SKM-1 (cell line): Measurements from ENCODE around the gene ZSCAN20.

Experiments used
- DNase-seq: peaks from one replicate; lab custom pipeline; 2025; ENCODE audit not compliant: unreplicated experiment; lab: John Stamatoyannopoulos, UW

ZSCAN20 gene

DNA sequence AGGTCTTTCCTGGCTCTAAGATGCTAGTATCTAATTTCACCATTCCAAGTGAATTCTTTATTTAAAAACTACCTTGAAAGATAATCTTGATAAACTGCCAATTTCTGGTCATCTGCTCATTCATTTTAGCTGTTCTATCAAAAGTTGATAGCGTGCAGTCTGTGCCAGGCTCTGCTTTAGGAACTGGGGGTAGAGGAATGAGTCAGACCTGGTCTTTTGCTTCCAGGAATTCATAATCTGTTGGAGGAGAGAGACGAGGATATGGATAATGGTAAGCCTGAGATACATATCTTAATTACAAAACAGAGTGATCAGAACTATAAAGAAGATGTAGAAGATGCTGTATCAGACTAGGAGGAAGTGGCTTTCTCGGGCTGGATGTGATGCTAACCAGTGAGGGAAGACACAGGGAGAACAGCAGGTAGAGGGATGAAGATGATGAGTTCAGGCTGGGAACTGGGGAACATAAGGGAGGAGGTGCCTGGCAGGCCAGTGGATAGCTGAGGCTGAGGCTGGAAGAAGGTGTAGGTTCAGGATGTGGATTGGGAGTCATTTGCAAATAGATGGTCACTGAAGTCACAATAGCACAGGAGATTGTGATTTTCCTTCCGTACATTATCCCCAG lies 29.3 kb upstream of the ZSCAN20 start:
- DNase-seq: no peak

- DNase-seq: no peak
Observed at GRCh38 chr1:33443705-33444180, 28.7 kb upstream of the ZSCAN20 start.

- no peak for DNase-seq
Observed at GRCh38 chr1:33445108-33445507, 27.3 kb upstream of the ZSCAN20 start.

DNA sequence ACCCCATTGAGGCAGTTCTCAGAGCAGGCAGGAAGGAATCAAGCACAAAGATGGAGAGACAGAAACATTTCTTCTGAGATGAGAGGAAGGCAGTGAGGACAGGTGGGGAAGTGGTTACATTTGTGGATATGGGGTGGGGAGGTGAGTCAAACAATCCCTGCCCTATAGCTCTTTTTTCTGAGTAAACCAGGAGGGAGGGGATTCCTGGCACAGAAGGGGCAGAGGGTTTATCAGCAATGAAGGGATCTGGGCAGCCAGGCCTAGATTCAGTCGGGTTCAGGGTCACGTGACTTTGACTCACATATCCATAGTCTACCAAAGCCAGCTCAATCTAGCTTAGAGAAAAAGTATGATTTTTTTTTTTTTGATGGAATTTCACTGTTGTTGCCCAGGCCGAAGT lies 25.9 kb upstream of the ZSCAN20 start:
- DNase-seq: no peak

GRCh38 chr1:33454646-33455282 lies 17.7 kb upstream of the ZSCAN20 start:
- DNase-seq: no peak

GRCh38 chr1:33455539-33456501 lies 16.6 kb upstream of the ZSCAN20 start:
- DNase-seq: peak; percentile 72

DNA sequence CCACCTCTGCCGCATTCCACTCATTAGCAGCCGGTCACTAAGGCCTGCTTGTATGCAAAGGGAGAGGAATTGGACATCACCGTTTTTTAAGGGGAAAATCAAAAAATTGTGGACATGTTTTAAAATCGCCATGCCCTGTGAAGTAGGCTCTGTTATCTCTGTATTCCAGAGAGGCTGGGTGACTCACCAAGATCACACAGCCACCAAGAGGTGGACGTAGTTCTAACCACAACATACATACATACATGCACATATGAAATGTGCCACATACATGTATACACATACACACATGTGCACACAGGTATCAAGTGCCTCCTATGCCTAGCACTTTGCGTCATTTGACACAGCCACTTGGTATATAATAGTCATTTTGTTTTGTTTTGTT lies 16.0 kb upstream of the ZSCAN20 start:
- DNase-seq: no peak

GRCh38 chr1:33459691-33460090 lies 12.8 kb upstream of the ZSCAN20 start:
- DNase-seq: no peak

- DNase-seq: no peak
Observed at GRCh38 chr1:33460144-33460543, 12.3 kb upstream of the ZSCAN20 start.

DNA sequence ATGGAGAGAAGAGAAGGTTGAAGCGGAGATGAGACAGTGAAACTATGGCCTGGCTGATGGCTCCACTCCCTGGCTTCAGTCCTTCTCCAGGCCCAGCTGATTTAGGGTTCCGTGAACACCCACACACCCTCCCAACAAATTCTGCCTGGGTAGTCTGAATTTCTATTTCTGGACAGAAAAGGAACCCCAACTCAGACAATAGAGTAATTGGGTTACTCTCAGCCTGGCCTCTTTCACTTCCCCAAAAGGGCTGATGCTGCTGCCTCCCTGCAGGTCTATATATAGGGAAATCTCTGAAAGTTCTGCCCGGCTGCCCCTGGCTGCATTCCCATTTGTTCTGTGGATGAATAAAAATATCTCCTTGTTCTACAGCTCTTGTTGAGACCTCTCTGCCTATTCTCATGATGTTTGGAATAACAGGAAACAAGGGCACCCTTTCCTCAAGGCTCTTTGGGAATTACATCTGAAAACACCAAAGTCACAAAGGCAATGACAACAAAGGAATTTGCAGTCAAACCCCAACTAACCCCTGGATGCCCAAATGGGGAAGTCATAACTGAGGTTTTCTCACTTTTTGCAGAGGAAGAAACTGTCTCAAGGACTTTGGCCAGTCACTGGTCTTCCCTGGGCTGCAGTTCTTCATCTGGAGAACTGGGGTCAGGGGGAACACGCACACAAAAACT lies 11.4 kb upstream of the ZSCAN20 start:
- peak; percentile 56 for DNase-seq

DNA sequence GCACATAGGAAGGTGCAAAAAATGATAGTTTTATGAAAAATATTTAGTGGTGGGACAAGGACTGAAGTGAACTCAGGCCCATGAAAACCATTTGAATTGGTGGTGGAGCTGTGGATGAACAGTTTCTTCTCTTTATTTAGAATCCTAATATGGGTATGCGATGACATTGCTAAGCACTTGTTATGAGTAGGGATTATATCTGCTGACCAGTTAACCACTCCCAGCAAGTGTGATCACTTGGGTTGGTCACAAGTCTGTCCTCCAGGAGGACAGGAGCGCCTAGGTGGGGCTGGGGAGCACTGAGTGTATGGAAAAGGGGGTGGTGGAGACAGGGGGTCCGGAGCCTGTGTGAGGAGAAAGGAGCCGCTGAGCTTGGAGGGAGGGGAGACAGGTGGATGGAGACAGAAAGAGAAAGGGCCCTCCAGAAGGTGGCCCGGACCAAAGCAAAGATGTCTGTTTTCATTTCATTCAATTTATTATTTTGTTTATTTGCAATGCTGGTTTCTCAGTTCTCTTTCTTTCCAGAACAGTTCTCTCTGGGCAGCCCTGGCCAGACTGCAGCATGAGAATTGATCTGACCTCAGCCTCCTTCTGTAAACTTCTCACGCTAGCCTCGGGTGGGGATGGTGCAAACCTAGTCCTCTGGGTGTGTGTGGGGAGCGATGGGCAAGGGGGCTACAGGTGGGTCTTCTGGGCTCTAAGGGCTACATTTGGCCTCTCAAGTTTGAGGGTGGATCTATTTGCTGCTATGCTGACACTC lies 9.9 kb upstream of the ZSCAN20 start:
- no peak for DNase-seq

GRCh38 chr1:33464552-33464951 lies 7.9 kb upstream of the ZSCAN20 start:
- no peak for DNase-seq

- no peak for DNase-seq
Observed at GRCh38 chr1:33465316-33465715, 7.1 kb upstream of the ZSCAN20 start.

DNA sequence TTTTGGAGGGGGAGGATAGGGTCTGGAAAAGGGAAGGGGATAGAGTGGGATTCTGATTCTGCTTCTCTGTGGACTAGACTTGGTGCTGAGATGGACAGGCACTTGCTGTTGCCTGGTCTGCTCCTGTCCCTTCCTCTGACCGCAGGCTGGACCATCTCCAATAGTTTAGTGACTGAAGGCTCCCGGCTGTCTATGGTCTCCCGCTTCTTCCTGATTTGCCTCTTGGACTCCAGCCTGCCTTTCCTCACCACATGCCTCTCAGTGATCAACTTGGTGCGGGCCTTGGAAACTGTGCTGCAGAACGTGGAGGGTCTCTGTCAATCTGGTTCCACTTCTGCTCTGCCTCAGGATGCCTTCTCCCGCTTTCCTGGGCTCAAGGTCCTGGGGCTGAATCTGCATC lies 6.3 kb upstream of the ZSCAN20 start:
- no peak for DNase-seq

- DNase-seq: no peak
Observed at GRCh38 chr1:33468011-33468410, 4.4 kb upstream of the ZSCAN20 start.

- no peak for DNase-seq
Observed at GRCh38 chr1:33468531-33468930, 3.9 kb upstream of the ZSCAN20 start.

- DNase-seq: no peak
Observed at GRCh38 chr1:33468967-33469366, 3.5 kb upstream of the ZSCAN20 start.

GRCh38 chr1:33469691-33470090 lies 2.8 kb upstream of the ZSCAN20 start:
- DNase-seq: no peak

DNA sequence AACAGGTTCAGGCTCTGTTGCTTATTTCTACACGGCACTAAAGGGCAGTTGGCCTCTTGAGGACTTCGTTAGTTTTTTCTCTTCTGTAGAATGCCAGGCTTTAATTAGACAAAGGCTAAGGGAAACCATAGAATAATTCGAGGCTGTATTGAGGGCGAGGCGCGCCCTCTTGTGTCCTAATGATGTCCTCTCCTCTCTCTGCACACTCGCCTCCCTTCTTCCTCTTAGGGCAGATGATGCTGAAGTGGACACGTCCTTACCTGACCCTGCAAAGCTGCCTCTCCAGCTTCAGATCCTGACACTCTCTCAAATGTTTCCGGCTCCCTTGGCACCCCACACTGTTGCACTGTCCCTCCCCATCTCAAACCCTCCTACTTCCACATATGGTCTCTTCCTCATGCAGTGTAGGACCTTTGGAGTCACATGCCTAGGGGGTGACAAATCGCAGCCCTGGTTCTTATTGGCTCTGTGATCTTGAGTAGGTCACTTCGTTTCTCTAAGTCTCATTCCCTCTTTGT lies 1.9 kb upstream of the ZSCAN20 start:
- peak; percentile 76 for DNase-seq

DNA sequence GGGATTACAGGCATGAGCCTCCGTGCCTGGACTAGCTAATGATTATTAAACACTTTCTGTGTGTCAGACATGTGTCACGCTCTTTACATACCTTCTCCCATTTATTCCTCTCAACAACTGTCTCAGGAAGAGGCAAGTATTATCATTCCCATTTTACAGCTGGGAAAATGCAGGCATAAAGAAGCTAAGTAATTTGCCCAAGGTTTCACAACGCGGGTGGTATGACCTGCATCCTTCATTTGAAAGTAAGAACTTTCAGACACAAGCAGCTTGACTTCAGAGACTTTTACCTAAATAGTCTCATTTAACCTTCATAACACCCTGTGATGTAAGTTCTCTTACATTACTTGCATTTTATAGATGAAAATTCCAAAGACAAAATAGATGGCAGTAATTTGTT lies 1.0 kb upstream of the ZSCAN20 start:
- DNase-seq: no peak
